OCI-LY3 (cell line): ENCODE results near the gene PKD1L1.

Experiments used
- H2AFZ ChIP-seq: fragments of 200-600, 300-600 bp; shearing (Covaris generic); 2 replicates; pipeline ENCODE4 v1.6.0; 2014; ENCODE audit warnings: antibody characterized with exemption, low read depth, low read length
- H3K27ac ChIP-seq: fragments of 200-600, 300-600 bp; sonication (generic); 2 replicates; pipeline ENCODE4 v1.5.1; 2014; ENCODE audit warnings: mild to moderate bottlenecking, low read length, moderate library complexity, mixed read lengths
- H3K27me3 ChIP-seq: fragments of 200-600, 300-600 bp; sonication (generic); 2 replicates; pipeline ENCODE4 v1.6.1; 2014; ENCODE audit warnings: low read depth, low read length, mixed read lengths
- H3K36me3 ChIP-seq: fragments of 200-600, 300-600 bp; sonication (generic); replicated peaks from 2 replicates; pipeline ENCODE3; 2014; ENCODE audit warnings: low read depth, low read length, mixed read lengths
- H3K4me1 ChIP-seq: fragments of 300-600, 200-600 bp; sonication (generic); 2 replicates; pipeline ENCODE4 v1.6.1; 2014; ENCODE audit warnings: low read length, mixed read lengths
- H3K4me2 ChIP-seq: fragments of 200-600, 300-600 bp; sonication (generic); 2 replicates; pipeline ENCODE4 v1.6.1; 2014; ENCODE audit warnings: low read length, mixed read lengths
- H3K4me3 ChIP-seq: fragments of 300-600, 200-600 bp; sonication (generic); 2 replicates; pipeline ENCODE4 v1.5.1; 2014; ENCODE audit warnings: antibody characterized with exemption, mild to moderate bottlenecking, low read length, moderate library complexity
- H3K79me2 ChIP-seq: fragments of 300-600, 200-600 bp; shearing (Covaris generic); 2 replicates; pipeline ENCODE4 v1.6.1; 2014; ENCODE audit warnings: mild to moderate bottlenecking, low read length, mixed read lengths
- H3K9ac ChIP-seq: fragments of 300-600, 200-600 bp; shearing (Covaris generic); 2 replicates; pipeline ENCODE4 v1.6.0; 2014; ENCODE audit warnings: mild to moderate bottlenecking, low read length, moderate library complexity
- H3K9me3 ChIP-seq: fragments of 200-600, 300-600 bp; shearing (Covaris generic); 2 replicates; pipeline ENCODE4 v1.6.1; 2014; ENCODE audit warnings: low read length, mixed read lengths; ENCODE audit not compliant: insufficient read depth
- H4K20me1 ChIP-seq: fragments of 200-600, 300-600 bp; sonication (generic); 2 replicates; pipeline ENCODE4 v1.6.1; 2016; ENCODE audit warnings: low read length, mixed read lengths; ENCODE audit not compliant: insufficient read depth
- CTCF ChIP-seq: fragments of 200-600, 300-600 bp; sonication (generic); IDR thresholded peaks from 2 replicates; pipeline ENCODE4 v1.5.1; 2014; ENCODE audit warnings: antibody characterized with exemption, low read length, low read depth
- EZH2phosphoT487 ChIP-seq: fragments of 200-600 bp; shearing (Covaris generic); IDR thresholded peaks from 2 replicates; pipeline ENCODE4 v1.6.1; 2018; ENCODE audit warnings: antibody characterized with exemption, mixed run types, low read depth

The PKD1L1 gene

GRCh38 chr7:47952224-47952623 is 4.0 kb upstream of the PKD1L1 start:
- H4K20me1 ChIP-seq: no peaks in the 10 kb centered on the region
- H3K4me2 ChIP-seq: no peak overlapping the region
- H3K4me1 ChIP-seq: no peaks in the 10 kb centered on the region
- H3K9ac ChIP-seq: no peak overlapping the region
- H3K79me2 ChIP-seq: no peaks in the 10 kb centered on the region
- H3K9me3 ChIP-seq: no peaks in the 10 kb centered on the region
- no peak overlapping the region for H3K27ac ChIP-seq
- H3K36me3 ChIP-seq: peaks cover 5% of the 10 kb centered on the region
- no peak overlapping the region for H3K4me3 ChIP-seq
- peaks cover 11% of the 10 kb centered on the region; the same call in 1 of the 2 replicates for H3K27me3 ChIP-seq
- no peak overlapping the region for H2AFZ ChIP-seq
- TF ChIP-seq EZH2phosphoT487 (no peak), CTCF (no peak)

- no peak overlapping the region for H3K4me2 ChIP-seq
- no peak overlapping the region for H3K9ac ChIP-seq
- H2AFZ ChIP-seq: no peak overlapping the region
- peaks cover 19% of the 10 kb centered on the region; the same call in 1 of the 2 replicates for H3K27me3 ChIP-seq
- no peak overlapping the region for H3K4me3 ChIP-seq
- H3K36me3 ChIP-seq: peaks cover 5% of the 10 kb centered on the region
- no peaks in the 10 kb centered on the region for H3K9me3 ChIP-seq
- H4K20me1 ChIP-seq: no peaks in the 10 kb centered on the region
- H3K79me2 ChIP-seq: no peaks in the 10 kb centered on the region
- TF ChIP-seq CTCF (no peak), EZH2phosphoT487 (no peak)
- H3K27ac ChIP-seq: no peak overlapping the region
- no peaks in the 10 kb centered on the region for H3K4me1 ChIP-seq
These were observed 3.1 kb upstream of the PKD1L1 start for GRCh38 chr7:47951374-47951773.

GRCh38 chr7:47950714-47951113 is 2.4 kb upstream of the PKD1L1 start:
- TF ChIP-seq CTCF (no peak), EZH2phosphoT487 (no peak)
- Histone ChIP-seq H3K27me3 (peaks cover 21% of the 10 kb centered on the region; the same call in 1 of the 2 replicates), H3K9ac (no peak overlapping the region), H3K79me2 (no peaks in the 10 kb centered on the region), H3K4me2 (no peak overlapping the region), H3K36me3 (peaks cover 5% of the 10 kb centered on the region), H2AFZ (no peak overlapping the region), H3K27ac (no peak overlapping the region), H4K20me1 (no peaks in the 10 kb centered on the region), H3K4me1 (no peaks in the 10 kb centered on the region), H3K4me3 (no peak overlapping the region), H3K9me3 (no peaks in the 10 kb centered on the region)

GRCh38 chr7:47949703-47950102 is 1.4 kb upstream of the PKD1L1 start:
- H2AFZ ChIP-seq: no peak overlapping the region
- no peak overlapping the region for H3K27ac ChIP-seq
- no peaks in the 10 kb centered on the region for H4K20me1 ChIP-seq
- no peak overlapping the region for H3K4me3 ChIP-seq
- peaks cover 4% of the 10 kb centered on the region for H3K36me3 ChIP-seq
- TF ChIP-seq EZH2phosphoT487: no peak
- TF ChIP-seq CTCF: no peak
- H3K4me1 ChIP-seq: no peaks in the 10 kb centered on the region
- H3K9ac ChIP-seq: no peak overlapping the region
- H3K79me2 ChIP-seq: no peaks in the 10 kb centered on the region
- H3K4me2 ChIP-seq: no peak overlapping the region
- H3K27me3 ChIP-seq: peaks cover 22% of the 10 kb centered on the region; the same call in 1 of the 2 replicates
- no peaks in the 10 kb centered on the region for H3K9me3 ChIP-seq
